ENCODE data around the gene ZNF423. TPM values are rescaled to one million over a fixed set of nuclear protein-coding genes. Genes with fewer than 3 reads are reported as not detected.

Gene ZNF423
- total RNA-seq, 3 donors from 2014 or later (not counting 1 experiment from before 2014, with no cell fraction given): not detected

DNA sequence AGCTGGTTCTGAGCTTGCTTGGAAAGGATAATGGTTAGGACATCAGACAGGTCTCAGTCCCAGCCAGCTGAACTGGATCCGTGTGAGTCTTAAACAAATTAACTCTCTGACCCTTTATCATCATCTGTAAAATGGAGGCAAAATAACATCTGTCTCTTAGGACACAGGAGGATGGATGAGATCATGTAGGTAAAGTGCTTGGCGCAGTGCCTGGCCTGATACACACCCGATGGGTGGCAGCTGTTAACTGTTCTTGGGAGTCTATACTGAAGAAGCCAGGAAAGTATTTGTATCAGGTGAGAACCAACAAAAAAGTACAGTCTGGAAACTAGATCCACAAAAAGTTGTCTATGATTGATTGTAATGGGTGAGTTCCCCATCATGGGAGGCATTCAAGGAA lies 293.7 kb downstream of the ZNF423 start:
- no peaks in the 10 kb centered on the region for H3K36me3 ChIP-seq (ENCODE audit: control insufficient read depth, insufficient read depth, low read length)
- H3K9me3 ChIP-seq (ENCODE audit: control insufficient read depth, insufficient read depth, low read length): no peaks in the 10 kb centered on the region
- Mint-ChIP-seq H3K4me1 (no peaks in the 10 kb centered on the region), H3K27ac (no peak overlapping the region), H3K4me3 (no peak overlapping the region), H3K27me3 (ENCODE audit: low read depth in 2 of 2) (no peaks in the 10 kb centered on the region), H3K36me3 (no peaks in the 10 kb centered on the region), H3K9me3 (no peaks in the 10 kb centered on the region)
- no peaks in the 10 kb centered on the region for H3K27me3 ChIP-seq (ENCODE audit: control insufficient read depth, insufficient read depth, low read length)
- intact Hi-C loops (cut with micrococcal nuclease): no loop called here
- no peak overlapping the region for H3K27ac ChIP-seq (ENCODE audit: low read length)
- no peak overlapping the region for H3K4me3 ChIP-seq (ENCODE audit: low read length)
- no peaks in the 10 kb centered on the region for H3K4me1 ChIP-seq (ENCODE audit: control insufficient read depth, insufficient read depth, low read length)
- ATAC-seq (no peak), DNase-seq (no peak)
- TF ChIP-seq, protein P1, sequence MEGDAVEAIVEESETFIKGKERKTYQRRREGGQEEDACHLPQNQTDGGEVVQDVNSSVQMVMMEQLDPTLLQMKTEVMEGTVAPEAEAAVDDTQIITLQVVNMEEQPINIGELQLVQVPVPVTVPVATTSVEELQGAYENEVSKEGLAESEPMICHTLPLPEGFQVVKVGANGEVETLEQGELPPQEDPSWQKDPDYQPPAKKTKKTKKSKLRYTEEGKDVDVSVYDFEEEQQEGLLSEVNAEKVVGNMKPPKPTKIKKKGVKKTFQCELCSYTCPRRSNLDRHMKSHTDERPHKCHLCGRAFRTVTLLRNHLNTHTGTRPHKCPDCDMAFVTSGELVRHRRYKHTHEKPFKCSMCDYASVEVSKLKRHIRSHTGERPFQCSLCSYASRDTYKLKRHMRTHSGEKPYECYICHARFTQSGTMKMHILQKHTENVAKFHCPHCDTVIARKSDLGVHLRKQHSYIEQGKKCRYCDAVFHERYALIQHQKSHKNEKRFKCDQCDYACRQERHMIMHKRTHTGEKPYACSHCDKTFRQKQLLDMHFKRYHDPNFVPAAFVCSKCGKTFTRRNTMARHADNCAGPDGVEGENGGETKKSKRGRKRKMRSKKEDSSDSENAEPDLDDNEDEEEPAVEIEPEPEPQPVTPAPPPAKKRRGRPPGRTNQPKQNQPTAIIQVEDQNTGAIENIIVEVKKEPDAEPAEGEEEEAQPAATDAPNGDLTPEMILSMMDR (IDR thresholded peaks at IDR 0.05): no peak
- 100% methylated on average over 3 of the region's 3 CpGs for WGBS (ENCODE audit: insufficient coverage)

DNA sequence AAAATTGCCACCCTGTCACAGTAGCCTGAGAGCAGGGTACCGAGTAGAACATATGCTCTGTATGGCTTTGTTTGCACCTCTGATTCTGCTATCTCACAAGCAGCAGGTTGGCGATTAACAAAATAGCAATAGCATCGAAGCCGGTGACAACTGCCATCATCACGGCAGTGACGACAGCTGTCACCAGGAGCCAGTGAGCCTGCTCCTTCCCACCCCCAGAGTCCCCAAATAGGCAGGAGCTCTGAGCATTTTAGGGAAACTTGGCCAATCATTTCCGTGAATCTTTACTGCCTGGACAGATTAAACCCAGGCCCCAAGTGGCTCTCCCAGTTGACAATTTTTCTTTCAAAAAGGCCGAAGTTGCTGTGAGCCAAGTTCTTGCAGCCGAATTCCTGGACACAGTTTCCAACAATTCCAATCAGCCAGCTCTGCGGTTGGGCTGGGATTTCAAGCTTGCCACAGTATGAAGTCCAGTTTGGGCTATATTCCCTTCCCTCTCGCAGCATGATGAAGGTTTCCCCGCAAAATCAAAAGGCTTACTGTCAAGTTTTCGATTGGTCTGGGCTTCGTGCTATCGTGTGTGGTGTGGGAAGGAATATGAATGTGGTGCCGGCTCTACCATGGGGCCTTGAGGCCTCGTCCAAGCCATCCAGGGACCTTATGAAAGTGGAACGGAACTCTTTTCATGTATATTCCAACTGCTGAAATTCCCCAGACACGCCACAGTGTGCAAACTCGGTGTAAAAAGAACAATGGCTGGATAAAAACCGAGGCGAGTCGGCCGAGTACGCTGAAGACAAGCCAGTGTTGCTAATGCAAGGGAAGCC lies 295.7 kb downstream of the ZNF423 start:
- WGBS (ENCODE audit: insufficient coverage): 93% methylated on average over 25 of the region's 25 CpGs
- Histone ChIP-seq H3K4me1 (ENCODE audit: control insufficient read depth, insufficient read depth, low read length) (no peaks in the 10 kb centered on the region), H3K36me3 (ENCODE audit: control insufficient read depth, insufficient read depth, low read length) (no peaks in the 10 kb centered on the region), H3K27me3 (ENCODE audit: control insufficient read depth, insufficient read depth, low read length) (no peaks in the 10 kb centered on the region), H3K4me3 (ENCODE audit: low read length) (no peak overlapping the region), H3K9me3 (ENCODE audit: control insufficient read depth, insufficient read depth, low read length) (no peaks in the 10 kb centered on the region), H3K27ac (ENCODE audit: low read length) (no peak overlapping the region)
- Mint-ChIP-seq H3K27ac (no peak overlapping the region), H3K36me3 (no peaks in the 10 kb centered on the region), H3K9me3 (no peaks in the 10 kb centered on the region), H3K27me3 (ENCODE audit: low read depth in 2 of 2) (no peaks in the 10 kb centered on the region), H3K4me1 (no peaks in the 10 kb centered on the region), H3K4me3 (no peak overlapping the region)
- DNase-seq (no peak), ATAC-seq (no peak)
- intact Hi-C loops (cut with micrococcal nuclease): no loop called here
- TF ChIP-seq, protein P1 (IDR thresholded peaks at IDR 0.05): no peak

DNA sequence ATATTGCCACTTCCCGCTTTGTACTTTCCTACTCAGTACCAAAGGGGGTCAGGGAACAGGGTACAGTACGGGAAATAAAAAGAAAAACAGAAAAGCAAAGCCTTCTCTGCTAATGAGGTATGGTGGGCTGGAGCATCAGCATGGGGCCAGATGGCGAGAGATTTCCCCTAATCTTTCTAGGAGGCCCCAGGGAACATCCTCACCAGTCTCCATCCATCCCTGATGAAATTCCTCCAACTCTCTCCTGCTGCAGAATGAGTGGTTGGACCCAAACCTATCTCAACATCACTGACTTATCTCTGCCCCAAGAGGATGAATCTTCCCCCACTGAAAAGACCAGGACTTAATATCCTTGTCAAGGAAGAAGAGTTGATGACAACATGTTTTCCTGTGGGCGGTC lies 296.7 kb downstream of the ZNF423 start:
- Mint-ChIP-seq H3K36me3 (no peaks in the 10 kb centered on the region), H3K27ac (no peak overlapping the region), H3K4me1 (no peaks in the 10 kb centered on the region), H3K4me3 (no peak overlapping the region), H3K9me3 (no peaks in the 10 kb centered on the region), H3K27me3 (ENCODE audit: low read depth in 2 of 2) (peaks cover 0 to 7% of the 10 kb centered on the region in 2 donors)
- ATAC-seq: no peak
- no peaks in the 10 kb centered on the region for H3K9me3 ChIP-seq (ENCODE audit: control insufficient read depth, insufficient read depth, low read length)
- 70% methylated on average over 4 of the region's 4 CpGs for WGBS (ENCODE audit: insufficient coverage)
- no peaks in the 10 kb centered on the region for H3K27me3 ChIP-seq (ENCODE audit: control insufficient read depth, insufficient read depth, low read length)
- intact Hi-C loops (cut with micrococcal nuclease): no loop called here
- DNase-seq: no peak
- H3K4me3 ChIP-seq (ENCODE audit: low read length): no peak overlapping the region
- H3K4me1 ChIP-seq (ENCODE audit: control insufficient read depth, insufficient read depth, low read length): no peaks in the 10 kb centered on the region
- H3K27ac ChIP-seq (ENCODE audit: low read length): no peak overlapping the region
- no peaks in the 10 kb centered on the region for H3K36me3 ChIP-seq (ENCODE audit: control insufficient read depth, insufficient read depth, low read length)
- TF ChIP-seq, protein P1 (IDR thresholded peaks at IDR 0.05): no peak

DNA sequence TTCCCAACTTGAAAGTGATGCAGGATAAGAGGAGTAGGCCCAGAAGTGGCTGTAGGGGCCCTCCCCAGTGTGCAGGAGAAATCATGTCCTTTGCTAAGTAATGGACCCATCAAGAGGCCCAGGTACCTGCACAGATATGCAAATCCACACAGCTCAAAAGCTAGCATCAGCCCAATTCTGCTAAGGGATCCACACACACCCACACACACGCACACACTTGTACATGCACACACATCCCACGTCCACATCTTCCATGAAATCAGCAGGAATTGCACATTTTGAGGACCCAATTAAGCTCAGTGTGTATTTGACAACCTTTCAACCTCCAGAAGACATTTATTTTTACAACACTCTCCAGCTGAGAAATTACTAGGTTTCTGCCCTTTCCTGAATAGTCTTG lies 297.5 kb downstream of the ZNF423 start:
- WGBS (ENCODE audit: insufficient coverage): 80% methylated on average over 2 of the region's 2 CpGs
- ATAC-seq (no peak), DNase-seq (no peak)
- Histone ChIP-seq H3K27me3 (ENCODE audit: control insufficient read depth, insufficient read depth, low read length) (no peaks in the 10 kb centered on the region), H3K4me1 (ENCODE audit: control insufficient read depth, insufficient read depth, low read length) (no peaks in the 10 kb centered on the region), H3K27ac (ENCODE audit: low read length) (no peak overlapping the region), H3K9me3 (ENCODE audit: control insufficient read depth, insufficient read depth, low read length) (no peaks in the 10 kb centered on the region), H3K4me3 (ENCODE audit: low read length) (no peak overlapping the region), H3K36me3 (ENCODE audit: control insufficient read depth, insufficient read depth, low read length) (no peaks in the 10 kb centered on the region)
- no peak overlapping the region for H3K4me3 Mint-ChIP-seq
- H3K27ac Mint-ChIP-seq: no peak overlapping the region
- H3K36me3 Mint-ChIP-seq: no peaks in the 10 kb centered on the region
- intact Hi-C loops (cut with micrococcal nuclease): no loop called here
- H3K4me1 Mint-ChIP-seq: no peaks in the 10 kb centered on the region
- peaks cover 0 to 11% of the 10 kb centered on the region in 2 donors for H3K27me3 Mint-ChIP-seq (ENCODE audit: low read depth in 2 of 2)
- TF ChIP-seq, protein P1 (IDR thresholded peaks at IDR 0.05): no peak
- H3K9me3 Mint-ChIP-seq: no peaks in the 10 kb centered on the region
